Coronary artery (tissue), 2 donors: ENCODE measurements around the gene ANKDD1A.

Source experiments
- DNase-seq: peaks from one replicate; pipeline ENCODE4 v3.0.0-alpha.2; 2017; ENCODE audit warnings: low spot score
- H3K27ac ChIP-seq, 2 donors: fragments of 200-600 bp; sonication (generic); one replicate each; pipeline ENCODE4 v1.5.1; 2016 to 2019
- H3K4me3 ChIP-seq: fragments of 200-600 bp; sonication (generic); 2 replicates; pipeline ENCODE4 v1.5.1; 2016; ENCODE audit warnings: mild to moderate bottlenecking, moderate library complexity
- CTCF ChIP-seq: fragments of 200-600 bp; sonication (generic); IDR thresholded peaks from one replicate; pipeline ENCODE4 v1.5.1; 2019; ENCODE audit warnings: antibody characterized with exemption

Gene ANKDD1A

GRCh38 chr15:64921711-64922110, 10.0 kb downstream of the ANKDD1A start:
- H3K27ac ChIP-seq: peak overlapping the region; percentile 50 to 84
- DNase-seq: no peak
- no peak for TF ChIP-seq CTCF
- H3K4me3 ChIP-seq: no peak overlapping the region

- no peak for TF ChIP-seq CTCF
- H3K4me3 ChIP-seq: no peak overlapping the region
- DNase-seq: no peak
- H3K27ac ChIP-seq: no peak overlapping the region
Observed at GRCh38 chr15:64923546-64923945, 11.8 kb downstream of the ANKDD1A start.

DNA sequence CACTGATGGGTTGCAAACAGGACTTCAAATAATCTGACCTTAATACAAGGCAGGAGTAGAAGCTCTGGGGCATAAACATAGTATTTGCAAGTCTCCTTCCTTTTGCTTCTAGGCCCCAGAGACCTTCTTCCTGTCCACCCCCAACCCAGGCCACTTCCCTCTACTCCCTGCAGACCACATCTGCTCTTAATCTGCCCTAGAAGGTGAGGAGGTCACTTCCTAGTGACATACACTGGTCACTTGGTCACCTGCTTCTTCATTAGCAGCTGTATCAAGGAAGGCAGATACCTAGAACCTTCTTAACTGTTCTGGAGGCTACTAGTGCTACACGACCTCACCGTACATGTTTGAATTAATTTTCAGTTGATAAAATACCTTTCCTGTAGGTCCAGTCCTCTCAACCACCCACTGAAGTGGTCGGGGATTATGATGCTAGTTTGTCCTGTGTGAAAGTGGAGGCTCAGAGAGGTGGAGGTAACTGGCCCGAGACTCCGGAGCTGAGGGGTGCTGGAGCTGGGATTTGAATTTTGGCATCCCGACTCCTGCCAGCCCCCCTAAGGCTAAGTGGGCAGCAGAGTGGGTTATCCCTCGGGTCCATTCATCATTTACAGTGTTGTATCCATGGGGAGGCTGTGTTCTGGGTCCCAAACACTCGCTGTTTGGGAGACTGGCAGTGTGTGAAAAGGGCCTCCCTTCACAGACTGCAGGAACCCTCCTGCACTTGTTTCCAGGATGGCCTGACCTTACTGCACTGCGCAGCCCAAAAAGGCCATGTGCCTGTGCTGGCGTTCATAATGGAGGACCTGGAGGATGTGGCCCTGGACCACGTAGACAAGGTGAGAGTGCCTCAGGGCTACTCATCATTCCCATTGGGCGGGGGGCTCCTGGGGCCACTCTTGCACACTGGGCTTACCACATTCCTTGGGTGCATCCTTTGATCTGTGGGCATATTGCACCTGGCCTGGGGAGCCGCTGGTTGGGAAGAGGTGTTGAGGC, 13.9 kb downstream of the ANKDD1A start:
- TF ChIP-seq CTCF: no peak
- DNase-seq: no peak
- no peak overlapping the region for H3K27ac ChIP-seq
- H3K4me3 ChIP-seq: no peak overlapping the region

GRCh38 chr15:64926661-64927060, 15.0 kb downstream of the ANKDD1A start:
- no peak overlapping the region for H3K4me3 ChIP-seq
- no peak overlapping the region for H3K27ac ChIP-seq
- no peak for TF ChIP-seq CTCF
- DNase-seq: no peak

GRCh38 chr15:64928626-64929220, 17.0 kb downstream of the ANKDD1A start:
- no peak for DNase-seq
- Histone ChIP-seq H3K4me3 (no peak overlapping the region), H3K27ac (no peak overlapping the region)
- no peak for TF ChIP-seq CTCF

DNA sequence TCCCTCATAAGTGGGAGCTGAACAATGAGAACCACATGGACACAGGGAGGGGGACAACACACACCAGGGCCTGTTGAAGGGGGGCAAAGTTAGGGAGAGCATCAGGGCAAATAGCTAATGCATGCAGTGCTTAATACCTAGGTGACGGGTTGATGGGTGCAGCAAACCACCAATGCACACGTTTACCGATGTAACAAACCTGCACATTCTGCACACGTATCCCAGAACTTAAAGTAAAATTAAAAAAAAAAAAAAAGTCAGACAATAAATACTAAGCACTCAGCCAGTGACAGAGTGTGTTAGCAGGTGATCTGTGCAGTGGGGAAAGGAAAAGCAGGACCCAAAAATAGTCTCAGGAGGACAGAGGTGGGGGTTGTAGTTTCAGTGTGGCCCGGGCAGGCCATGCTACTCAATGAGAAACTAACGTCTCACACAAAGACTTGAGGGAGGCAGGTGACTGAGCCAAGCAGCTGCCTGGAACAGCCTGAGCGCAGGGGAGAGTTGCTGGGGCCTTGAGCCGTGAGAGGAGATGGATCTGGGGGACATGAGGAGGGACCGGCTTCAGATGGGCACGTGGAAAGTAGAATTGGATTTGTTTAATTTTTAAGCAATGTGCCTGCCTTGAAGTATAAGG, 18.4 kb downstream of the ANKDD1A start:
- DNase-seq: no peak
- no peak overlapping the region for H3K4me3 ChIP-seq
- H3K27ac ChIP-seq: no peak overlapping the region
- TF ChIP-seq CTCF: no peak
